Dermis blood vessel endothelial cell (primary cell): Measurements from ENCODE around the gene DHDH. TPM values are rescaled to one million over a fixed set of nuclear protein-coding genes. Genes with fewer than 3 reads are reported as not detected.

ENCODE experiments used
- DNase-seq: peaks from one replicate; pipeline ENCODE4 v3.0.0; 2010
- total RNA-seq: library from RNA; depleted of rRNA; stranded (reverse); fragments of >200 nt; gene quantifications from 2 replicates; pipeline ENCODE4 v1.2.3, GENCODE V29; 2014

Gene DHDH
- total RNA-seq, 1 donor from 2014 or later, result not detected

GRCh38 chr19:48993175-48994034, 59.9 kb downstream of the DHDH start, which contains the start of the genes GYS1 and RUVBL2:
TSS of gene GYS1 (minus strand) at chr19:48993309. CDS start at chr19:48993112, 197 bp downstream.
TSS of gene RUVBL2 (plus strand) at chr19:48993887. CDS start at chr19:48993912, 25 bp downstream.
- DNase-seq, result peak; percentile 99

DNA sequence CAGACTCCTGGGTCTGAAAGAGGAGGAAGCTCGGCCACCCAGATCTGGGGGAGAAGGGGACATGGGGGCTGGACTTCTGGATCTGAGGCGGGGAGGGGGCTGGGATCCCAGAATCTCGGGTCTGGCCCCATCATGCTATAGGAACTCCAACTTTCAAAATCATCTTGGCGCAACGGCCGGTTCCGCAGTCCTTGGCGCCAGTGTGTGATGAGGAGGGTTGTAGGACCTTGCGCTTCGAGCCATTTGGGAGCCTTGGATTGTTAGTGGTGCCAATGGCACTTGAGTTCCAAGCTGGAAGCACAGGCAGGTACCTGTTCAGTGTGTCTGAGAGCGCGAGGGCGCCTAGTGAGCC, 60.5 kb downstream of the DHDH start:
- no peak for DNase-seq

Other genes with a start within 250 kb of the DHDH start
- not detected in 2 replicates for gene FUT2, start 237.7 kb upstream of the DHDH start, total RNA-seq
- 0.09 and 0.51 TPM in 2 replicates for gene MAMSTR, start 214.0 kb upstream of the DHDH start, total RNA-seq
- 130 and 154 TPM in 2 replicates for gene RASIP1, start 193.1 kb upstream of the DHDH start, total RNA-seq
- gene IZUMO1, start 186.8 kb upstream of the DHDH start, total RNA-seq, result 0.17 and 0.28 TPM in 2 replicates
- 8.1 and 10.9 TPM in 2 replicates for gene FUT1, start 181.1 kb upstream of the DHDH start, total RNA-seq
- gene FGF21, start 178.2 kb upstream of the DHDH start, total RNA-seq, result not detected in 2 replicates
- 40.7 and 56.7 TPM in 2 replicates for gene BCAT2, start 122.7 kb upstream of the DHDH start, total RNA-seq
- 1.5 and 8.0 TPM in 2 replicates for gene HSD17B14, start 97.2 kb upstream of the DHDH start, total RNA-seq
- gene PLEKHA4, start 65.1 kb upstream of the DHDH start, total RNA-seq, result 2.6 and 6.5 TPM in 2 replicates
- gene PPP1R15A, start 61.3 kb upstream of the DHDH start, total RNA-seq, result 39.2 and 59.6 TPM in 2 replicates
- 0.34 TPM in 1 of 2 replicates, not detected in the other for gene TULP2, start 35.0 kb upstream of the DHDH start, total RNA-seq
- gene NUCB1, start 33.4 kb upstream of the DHDH start, total RNA-seq, result 167 and 333 TPM in 2 replicates
- 96.8 and 134 TPM in 2 replicates for gene BAX, start 21.2 kb downstream of the DHDH start, total RNA-seq
- 1,252 and 1,399 TPM in 2 replicates for gene FTL, start 31.6 kb downstream of the DHDH start, total RNA-seq
- 14.8 and 28.8 TPM in 2 replicates for gene GYS1, start 59.6 kb downstream of the DHDH start, total RNA-seq
- 172 and 278 TPM in 2 replicates for gene RUVBL2, start 60.2 kb downstream of the DHDH start, total RNA-seq
- gene LHB, start 83.4 kb downstream of the DHDH start, total RNA-seq, result not detected in 2 replicates
- gene CGB3, start 90.6 kb downstream of the DHDH start, total RNA-seq, result not detected in 2 replicates
- gene CGB2, start 98.2 kb downstream of the DHDH start, total RNA-seq, result not detected in 2 replicates
- not detected in 2 replicates for gene CGB1, start 103.2 kb downstream of the DHDH start, total RNA-seq
- not detected in 2 replicates for gene CGB5, start 110.1 kb downstream of the DHDH start, total RNA-seq
- not detected in 2 replicates for gene CGB8, start 115.4 kb downstream of the DHDH start, total RNA-seq
- gene CGB7, start 124.0 kb downstream of the DHDH start, total RNA-seq, result not detected in 2 replicates
- gene NTF4, start 131.1 kb downstream of the DHDH start, total RNA-seq, result not detected in 2 replicates
- not detected in 2 replicates for gene KCNA7, start 139.0 kb downstream of the DHDH start, total RNA-seq
- gene SNRNP70, start 151.8 kb downstream of the DHDH start, total RNA-seq, result 142 and 166 TPM in 2 replicates
- 0.56 and 0.68 TPM in 2 replicates for gene LIN7B, start 180.7 kb downstream of the DHDH start, total RNA-seq
- gene C19orf73, start 185.4 kb downstream of the DHDH start, total RNA-seq, result 0.65 and 1.4 TPM in 2 replicates
- gene PPFIA3, start 185.8 kb downstream of the DHDH start, total RNA-seq, result 4.0 and 12.9 TPM in 2 replicates
- gene HRC, start 221.7 kb downstream of the DHDH start, total RNA-seq, result not detected in 2 replicates
- 20.9 and 25.7 TPM in 2 replicates for gene TRPM4, start 224.1 kb downstream of the DHDH start, total RNA-seq